HL-60/S4 treated with retinoic acid at 250 ng/mL for 4 days and 3 days (cell line): ENCODE data around the gene VRK2.
"Not testable (repeated sequence)": the region's sequence is repeated elsewhere in the genome, so short reads cannot be mapped to it uniquely, and the experiment has no call there.

Experiments
- in situ Hi-C: fragments of 300-500 bp; cut with MboI; formaldehyde crosslinking; loops from 2 replicates; pipeline ENCODE4 v1.7.0; 2022; ENCODE audit warnings: low sequenced_read_pairs

VRK2 gene

GRCh38 chr2:58106896-58107295 lies 60.3 kb downstream of the VRK2 start:
- in situ Hi-C loops: no loop called here

DNA sequence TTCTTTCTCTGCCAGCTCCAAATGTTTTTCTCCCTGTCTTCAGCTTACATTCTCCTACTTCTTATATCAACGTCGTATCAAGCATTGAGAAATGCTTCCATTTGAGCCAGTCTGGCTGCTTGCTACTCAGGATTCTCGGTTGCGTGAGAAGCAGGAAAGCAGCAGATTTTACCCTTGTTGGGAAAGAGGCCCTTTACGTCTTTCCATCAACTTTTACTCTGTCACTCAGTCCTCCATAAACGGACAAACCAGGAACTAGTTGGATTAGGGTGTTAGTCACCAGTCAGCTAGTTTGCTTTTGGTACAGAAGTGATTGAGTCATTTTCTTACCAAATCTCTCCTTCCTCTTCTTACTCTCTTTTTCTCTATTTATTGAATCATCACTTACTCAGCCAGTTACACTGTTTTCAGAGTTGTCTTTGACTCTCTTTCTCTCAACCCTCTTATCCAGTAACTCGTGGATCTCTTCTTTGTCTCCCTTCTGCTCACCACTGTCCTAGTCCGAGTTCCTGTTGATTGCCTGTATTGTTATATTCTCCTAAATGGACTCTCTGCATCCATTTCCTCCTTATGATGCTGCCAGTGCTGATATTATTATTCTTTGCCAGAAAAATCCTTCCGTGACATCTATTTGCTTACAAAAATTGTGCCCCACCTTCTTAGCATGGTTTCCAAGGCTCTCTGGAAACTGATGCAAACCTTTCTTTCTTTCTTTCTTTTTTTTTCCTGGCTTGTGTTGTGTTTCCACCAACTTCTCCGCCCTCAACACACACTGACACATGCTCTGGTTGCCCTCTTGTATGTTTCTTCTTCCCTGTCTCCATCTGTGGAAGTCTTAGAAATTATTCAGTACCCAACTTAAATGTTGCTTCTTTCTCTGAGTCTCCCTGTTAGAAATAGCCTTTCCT lies 61.5 kb downstream of the VRK2 start:
- in situ Hi-C loops: no loop called here

- in situ Hi-C loops: no loop called here
Measured at GRCh38 chr2:58109481-58109880, 62.9 kb downstream of the VRK2 start.

DNA sequence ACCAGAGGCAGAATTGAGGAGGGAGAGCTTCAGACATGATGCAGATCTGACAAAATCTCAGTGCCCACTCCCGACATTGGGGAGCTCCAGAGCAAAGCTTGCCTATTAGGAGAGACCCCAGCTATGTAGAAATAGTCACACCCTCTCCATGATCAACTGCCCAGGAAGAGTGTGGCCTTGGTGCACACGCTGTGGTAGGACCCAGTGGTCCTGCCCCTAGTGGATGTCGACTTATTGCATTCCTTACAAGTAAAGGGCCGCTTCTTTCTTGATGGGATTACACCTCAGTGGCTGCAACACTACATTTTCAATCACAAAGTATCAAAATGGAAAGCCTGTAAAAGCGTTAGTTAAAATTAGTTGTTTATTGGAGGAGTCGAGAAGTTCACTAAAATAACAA lies 64.2 kb downstream of the VRK2 start:
- in situ Hi-C loops: no loop called here

DNA sequence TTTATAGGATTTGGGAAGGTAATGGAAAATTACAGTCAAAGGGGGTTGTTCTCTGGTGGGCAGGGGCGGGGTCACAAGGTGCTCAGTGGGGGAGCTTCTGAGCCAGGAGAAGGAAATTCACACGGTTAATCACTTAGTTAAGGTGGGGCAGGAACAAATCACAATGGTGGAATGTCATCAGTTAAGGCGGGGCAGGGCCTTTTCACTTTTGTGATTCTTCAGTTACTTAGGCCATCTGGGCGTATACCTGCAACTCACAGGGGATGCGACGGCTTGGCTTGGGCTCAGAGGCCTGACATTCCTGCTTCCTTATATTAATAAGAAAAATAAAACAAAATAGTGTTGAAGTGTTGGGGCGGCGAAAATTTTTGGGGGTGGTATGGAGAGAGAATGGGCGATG lies 67.0 kb downstream of the VRK2 start:
- in situ Hi-C loops: not testable (repeated sequence)

GRCh38 chr2:58120626-58121229 lies 74.1 kb downstream of the VRK2 start:
- in situ Hi-C loops: no loop called here

- in situ Hi-C loops: no loop called here
Measured at GRCh38 chr2:58122040-58122439, 75.4 kb downstream of the VRK2 start.

GRCh38 chr2:58122540-58122939 lies 75.9 kb downstream of the VRK2 start:
- in situ Hi-C loops: no loop called here

DNA sequence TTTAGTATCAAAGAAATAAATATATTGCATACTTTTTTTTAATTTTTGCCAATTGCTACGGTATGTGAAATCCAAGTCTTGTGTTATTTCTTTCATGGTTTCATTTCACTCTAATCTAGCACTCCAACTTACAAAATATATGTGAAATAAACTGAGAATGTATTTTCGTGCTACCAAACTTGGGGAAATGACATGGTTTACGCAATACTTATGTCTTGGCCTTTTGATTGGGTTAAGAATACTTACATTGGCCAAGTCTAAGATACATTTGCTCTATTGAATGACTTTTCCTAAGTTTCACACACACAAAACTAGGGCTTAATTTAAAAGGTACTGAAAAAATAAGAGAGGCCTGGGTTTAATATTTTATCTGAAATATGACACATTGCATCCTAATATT lies 80.5 kb downstream of the VRK2 start:
- in situ Hi-C loops: no loop called here

DNA sequence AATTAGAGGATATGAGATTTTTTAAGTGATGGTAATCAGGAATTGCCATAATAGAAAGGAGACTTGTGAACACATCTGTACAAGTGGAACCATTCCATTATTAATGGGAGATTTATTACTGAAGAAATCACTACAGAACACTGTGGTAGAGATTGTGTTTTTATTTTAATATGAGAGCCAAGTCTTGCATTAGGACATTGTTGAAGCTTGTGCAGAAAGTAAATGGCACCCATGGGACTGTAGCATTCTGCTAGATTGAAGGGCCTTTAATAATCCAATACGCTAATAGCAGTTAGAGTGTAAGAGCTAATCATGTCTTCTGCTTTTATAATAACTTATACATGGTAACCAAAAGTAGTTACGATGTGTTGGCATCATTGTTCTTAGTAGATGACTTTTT lies 83.6 kb downstream of the VRK2 start:
- in situ Hi-C loops: no loop called here

DNA sequence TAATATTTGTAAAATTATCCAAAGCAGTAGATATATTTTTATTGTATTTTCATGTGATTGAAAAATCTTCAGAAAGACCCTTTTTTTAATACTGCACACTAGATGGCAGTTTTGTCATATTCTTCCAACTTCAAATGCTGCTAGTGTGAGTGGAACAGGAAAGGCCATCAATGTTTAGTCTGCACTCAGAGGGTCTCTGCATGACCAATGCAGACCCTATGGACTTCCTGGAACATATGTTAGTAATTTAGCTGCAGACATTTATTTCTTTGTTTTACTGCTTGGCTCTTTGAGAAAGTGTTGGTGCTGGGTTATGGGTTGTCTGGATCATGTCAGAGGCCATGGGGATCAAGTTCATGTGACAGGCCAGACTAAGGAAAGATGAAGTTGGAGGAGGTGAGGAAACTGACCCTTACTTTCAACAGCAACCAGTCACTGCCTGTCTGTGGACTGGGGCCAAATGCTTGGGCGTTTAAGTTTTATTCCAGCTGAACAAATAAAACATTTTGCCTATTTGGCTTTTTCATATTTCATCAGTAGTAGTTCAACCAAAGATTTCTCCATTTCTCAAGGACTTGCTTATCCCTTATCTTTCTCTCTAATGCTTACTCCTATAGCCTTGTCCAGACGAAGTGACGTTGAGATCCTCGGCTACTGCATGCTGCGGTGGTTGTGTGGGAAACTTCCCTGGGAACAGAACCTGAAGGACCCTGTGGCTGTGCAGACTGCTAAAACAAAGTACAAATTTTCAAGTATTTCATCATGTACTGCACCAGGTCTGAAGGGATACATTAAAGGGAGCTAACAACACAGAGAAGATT lies 84.8 kb downstream of the VRK2 start:
- in situ Hi-C loops: no loop called here

GRCh38 chr2:58133395-58133794 lies 86.8 kb downstream of the VRK2 start:
- in situ Hi-C loops: no loop called here

DNA sequence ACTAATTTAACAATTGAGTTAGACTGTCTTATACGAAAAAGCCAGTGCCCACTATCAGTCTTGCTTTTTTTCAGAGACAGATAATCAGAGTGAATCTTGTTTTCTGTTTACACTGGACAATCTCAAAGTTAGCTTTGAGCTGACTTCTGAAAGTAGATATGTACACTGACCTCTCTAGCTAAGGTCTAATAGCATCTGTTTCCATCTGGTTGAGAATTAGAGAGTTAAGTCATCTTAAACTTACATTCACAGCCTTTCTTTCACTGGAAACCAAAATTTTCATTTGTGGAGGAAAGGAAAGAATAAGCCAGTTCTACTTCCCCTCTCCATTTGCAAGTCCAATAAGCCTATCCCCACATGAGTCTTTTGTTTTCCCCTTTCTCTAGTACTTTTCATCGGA lies 89.3 kb downstream of the VRK2 start:
- in situ Hi-C loops: no loop called here

DNA sequence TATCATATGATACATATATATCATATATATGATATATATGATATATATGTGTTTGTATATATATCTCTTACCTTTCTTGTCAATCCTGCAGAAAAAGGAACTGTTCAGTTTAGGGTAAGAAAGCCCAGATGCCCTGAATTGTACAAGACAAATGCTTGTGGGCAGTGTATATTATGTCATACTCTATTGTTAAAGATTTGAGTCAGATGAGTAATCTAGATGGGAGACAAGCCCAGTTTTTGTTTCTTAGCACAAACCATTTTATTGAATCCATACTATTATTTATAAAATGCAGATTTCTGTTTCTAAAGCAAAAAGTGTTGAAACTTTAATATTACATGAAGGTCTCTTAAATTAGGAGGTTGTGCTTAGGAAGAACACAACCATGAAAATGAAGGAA lies 90.6 kb downstream of the VRK2 start:
- in situ Hi-C loops: no loop called here

DNA sequence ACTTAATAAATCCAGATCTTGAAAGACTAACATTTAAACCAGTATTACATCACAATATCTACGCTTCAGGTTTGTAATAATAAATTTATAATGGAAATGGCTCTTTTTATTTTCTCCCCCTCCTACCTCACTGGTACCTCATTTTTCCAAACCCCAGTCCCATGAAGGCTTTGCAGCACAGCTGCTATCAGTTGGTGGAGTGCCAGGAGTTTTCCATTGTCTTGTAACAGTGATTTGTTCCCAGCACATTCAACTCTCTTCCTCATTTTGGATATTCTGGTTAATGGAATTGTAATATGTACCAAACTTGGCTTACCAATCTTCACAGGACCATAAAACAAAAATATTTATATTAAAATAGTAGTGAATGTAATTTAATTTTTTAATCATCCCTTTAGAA lies 91.2 kb downstream of the VRK2 start:
- in situ Hi-C loops: no loop called here

GRCh38 chr2:58138396-58139030 lies 91.9 kb downstream of the VRK2 start:
- in situ Hi-C loops: no loop called here

DNA sequence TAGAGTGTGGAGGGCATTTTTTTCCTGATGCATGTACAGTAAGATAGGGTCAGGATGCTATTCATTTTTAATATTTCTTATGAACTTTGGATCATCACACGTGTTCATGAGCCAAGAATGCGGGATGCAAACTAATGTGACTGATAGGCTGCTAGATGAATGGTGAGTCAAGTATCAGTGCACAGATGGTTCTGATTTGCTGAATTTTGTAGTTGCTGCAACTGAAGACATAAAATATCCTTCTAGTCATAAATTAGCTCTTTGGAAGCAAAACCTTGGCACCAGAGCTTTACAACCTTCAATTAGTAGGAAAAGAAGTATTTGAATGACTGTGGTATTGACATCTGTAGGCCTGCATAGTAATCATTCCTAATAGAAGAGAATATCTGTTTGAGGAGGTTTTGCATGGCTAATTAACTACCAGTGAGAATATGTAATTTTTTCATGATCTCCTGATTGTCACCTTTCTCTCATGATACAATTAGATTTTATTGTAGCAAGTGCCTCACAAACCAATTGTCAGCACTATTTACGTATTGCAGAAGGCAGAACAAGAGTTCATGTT lies 94.0 kb downstream of the VRK2 start:
- in situ Hi-C loops: no loop called here

DNA sequence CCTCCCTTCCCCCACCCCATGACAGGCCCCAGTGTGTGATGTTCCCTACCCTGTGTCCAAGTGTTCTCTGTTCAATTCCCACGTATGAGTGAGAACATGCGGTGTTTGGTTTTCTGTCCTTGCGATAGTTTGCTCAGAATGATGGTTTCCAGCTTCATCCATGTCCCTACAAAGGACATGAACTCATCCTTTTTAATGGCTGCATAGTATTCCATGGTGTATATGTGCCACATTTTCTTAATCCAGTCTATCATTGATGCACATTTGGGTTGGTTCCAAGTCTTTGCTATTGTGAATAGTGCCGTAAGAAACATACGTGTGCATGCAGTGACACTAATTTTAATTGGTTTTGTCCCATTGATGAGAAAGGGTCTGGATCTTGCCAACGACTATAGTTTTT lies 99.2 kb downstream of the VRK2 start:
- in situ Hi-C loops: not testable (repeated sequence)

GRCh38 chr2:58146707-58147106 lies 100.1 kb downstream of the VRK2 start:
- in situ Hi-C loops: no loop called here

- in situ Hi-C loops: no loop called here
Measured at GRCh38 chr2:58155160-58155778, 108.7 kb downstream of the VRK2 start.
